Fibroblast of skin of scalp (primary cell): ENCODE results near the gene RAI1.

ENCODE experiments used
- DNase-seq: peaks from one replicate; pipeline ENCODE4 v3.0.0-alpha.2; 2013

RAI1 gene

GRCh38 chr17:17736205-17737183 is 55.2 kb downstream of the RAI1 start:
- peak; percentile 65 for DNase-seq

GRCh38 chr17:17737961-17738894 is 57.0 kb downstream of the RAI1 start:
- peak; percentile 60 for DNase-seq

- no peak for DNase-seq
Observed at GRCh38 chr17:17738901-17739300, 57.6 kb downstream of the RAI1 start.

- DNase-seq: peak; percentile 74
Observed at GRCh38 chr17:17739388-17740066, 58.3 kb downstream of the RAI1 start.

GRCh38 chr17:17740615-17741348 is 59.5 kb downstream of the RAI1 start:
- DNase-seq: no peak

- peak; percentile 47 for DNase-seq
Observed at GRCh38 chr17:17741349-17742023, 60.2 kb downstream of the RAI1 start.

- peak; percentile 60 for DNase-seq
Observed at GRCh38 chr17:17742133-17742621, 60.9 kb downstream of the RAI1 start.

- DNase-seq: no peak
Observed at GRCh38 chr17:17742688-17743390, 61.6 kb downstream of the RAI1 start.

GRCh38 chr17:17743391-17744112 is 62.3 kb downstream of the RAI1 start:
- no peak for DNase-seq

GRCh38 chr17:17744116-17744515 is 62.9 kb downstream of the RAI1 start:
- no peak for DNase-seq

- DNase-seq: no peak
Observed at GRCh38 chr17:17745476-17746455, 64.5 kb downstream of the RAI1 start.

- DNase-seq: no peak
Observed at GRCh38 chr17:17748179-17748578, 66.9 kb downstream of the RAI1 start.

- no peak for DNase-seq
Observed at GRCh38 chr17:17748604-17749003, 67.3 kb downstream of the RAI1 start.

- DNase-seq: no peak
Observed at GRCh38 chr17:17749025-17749772, 67.9 kb downstream of the RAI1 start.

- peak; percentile 41 for DNase-seq
Observed at GRCh38 chr17:17749921-17750320, 68.7 kb downstream of the RAI1 start.

- DNase-seq: no peak
Observed at GRCh38 chr17:17750881-17751280, 69.6 kb downstream of the RAI1 start.

GRCh38 chr17:17751489-17752088 is 70.3 kb downstream of the RAI1 start:
- DNase-seq: no peak
